A673 (cell line): ENCODE results near the gene HIBADH. TPM values are rescaled to one million over a fixed set of nuclear protein-coding genes. Genes with fewer than 3 reads are reported as not detected.

Experiments
- BruUV-seq: library from RNA; stranded (reverse); fragments of 400-500 nt; replicated peaks from 2 replicates; lab custom pipeline; 2021; lab: Mats Ljungman, UMichigan
- CTCF ChIA-PET: fragments of 300-600 bp; sonication (Branson Sonifier 250); formaldehyde crosslinking; loops from one replicate; lab custom pipeline; 2022; ENCODE audit warnings: antibody characterized with exemption; lab: Charles Lee
- POLR2A ChIA-PET: fragments of 300-600 bp; sonication (Branson Sonifier 250); formaldehyde crosslinking; loops from one replicate; lab custom pipeline; 2022; ENCODE audit warnings: antibody characterized with exemption; ENCODE audit not compliant: low non-redundant PET; lab: Charles Lee
- DNase-seq: peaks from one replicate; pipeline ENCODE4 v3.0.0-alpha.2; 2015; ENCODE audit warnings: low spot score
- H3K27ac ChIP-seq: fragments of 200-600 bp; sonication (generic); 2 replicates; pipeline ENCODE4 v1.5.1; 2016; ENCODE audit warnings: mixed run types, low read depth, mild to moderate bottlenecking, mixed read lengths, antibody characterized with exemption, low read length; ENCODE audit not compliant: poor library complexity, severe bottlenecking
- H3K27me3 ChIP-seq: fragments of 200-600 bp; sonication (generic); replicated peaks from 2 replicates; pipeline ENCODE4 v1.6.1; 2017; ENCODE audit warnings: mixed run types, low read depth, mild to moderate bottlenecking, mixed read lengths, antibody characterized with exemption, low read length; ENCODE audit not compliant: insufficient read depth, poor library complexity
- H3K36me3 ChIP-seq: fragments of 200-600 bp; sonication (generic); 2 replicates; pipeline ENCODE4 v1.6.1; 2016; ENCODE audit warnings: mixed run types, mild to moderate bottlenecking, mixed read lengths, antibody characterized with exemption, low read length; ENCODE audit not compliant: insufficient read depth, poor library complexity, severe bottlenecking
- H3K4me1 ChIP-seq: fragments of 200-600 bp; sonication (generic); 2 replicates; pipeline ENCODE4 v1.6.1; 2017; ENCODE audit warnings: mixed run types, mild to moderate bottlenecking, mixed read lengths, antibody characterized with exemption, low read length; ENCODE audit not compliant: insufficient read depth, poor library complexity, severe bottlenecking
- H3K4me3 ChIP-seq: fragments of 200-600 bp; sonication (generic); 2 replicates; pipeline ENCODE4 v1.5.1; 2016; ENCODE audit warnings: low read depth, mixed run types, mild to moderate bottlenecking, mixed read lengths, low read length; ENCODE audit not compliant: poor library complexity, severe bottlenecking
- H3K9me3 ChIP-seq: fragments of 200-600 bp; sonication (generic); 2 replicates; pipeline ENCODE4 v1.6.1; 2016; ENCODE audit warnings: mixed run types, low read depth, mild to moderate bottlenecking, mixed read lengths, antibody characterized with exemption, low read length; ENCODE audit not compliant: poor library complexity, severe bottlenecking
- CTCF ChIP-seq: fragments of 300-800, 200-600 bp; sonication (generic); conservative IDR thresholded peaks from 2 replicates; pipeline ENCODE4 v1.5.1; 2017; ENCODE audit warnings: low read depth, mild to moderate bottlenecking, antibody characterized with exemption, low read length, moderate library complexity, mixed read lengths
- EZH2 ChIP-seq: fragments of 200-600 bp; sonication (generic); IDR thresholded peaks from 2 replicates; pipeline ENCODE4 v1.6.1; 2017; ENCODE audit warnings: borderline replicate concordance, low read depth, mild to moderate bottlenecking, mixed read lengths, antibody characterized with exemption, low read length; ENCODE audit not compliant: poor library complexity, severe bottlenecking
- intact Hi-C: fragments of 100-400 bp; cut with micrococcal nuclease; formaldehyde crosslinking; loops from one replicate; pipeline ENCODE4 v1.10.0; 2022; ENCODE audit not compliant: unreplicated experiment
- total RNA-seq: library from RNA; stranded (reverse); gene quantifications from 2 replicates; pipeline ENCODE4 v1.2.3, GENCODE V29; 2021

Gene HIBADH
- total RNA-seq, 1 experiment from 2014 or later: 10.2 TPM

- intact Hi-C loops: no loop called here
- no TSS peak for BruUV-seq
- TF ChIP-seq EZH2 (no peak), CTCF (no peak)
- no peak for DNase-seq
- H3K27me3 ChIP-seq: no peaks in the 10 kb centered on the region
- no peaks in the 10 kb centered on the region for H3K4me1 ChIP-seq
- H3K9me3 ChIP-seq: no peaks in the 10 kb centered on the region
- POLR2A ChIA-PET: no interaction called here
- H3K27ac ChIP-seq: no peak overlapping the region
- H3K36me3 ChIP-seq: no peaks in the 10 kb centered on the region
- no peak overlapping the region for H3K4me3 ChIP-seq
- CTCF ChIA-PET: interaction anchor here (0.6 kb wide), 1 partner anchor 176 kb away, joined by 3 read pairs; no protein-coding TSS in a partner anchor
Observed at GRCh38 chr7:27548304-27548703, 114.4 kb downstream of the HIBADH start.

- DNase-seq: no peak
- no TSS peak for BruUV-seq
- intact Hi-C loops: no loop called here
Observed at GRCh38 chr7:27547401-27547800, 115.3 kb downstream of the HIBADH start.

GRCh38 chr7:27546610-27547009 is 116.1 kb downstream of the HIBADH start:
- Histone ChIP-seq H3K27me3 (no peaks in the 10 kb centered on the region), H3K4me3 (no peak overlapping the region), H3K27ac (no peak overlapping the region), H3K9me3 (no peaks in the 10 kb centered on the region), H3K4me1 (no peaks in the 10 kb centered on the region), H3K36me3 (no peaks in the 10 kb centered on the region)
- TF ChIP-seq EZH2 (no peak), CTCF (no peak)
- no peak for DNase-seq
- ChIA-PET CTCF (interaction anchor here (0.6 kb wide), 1 partner anchor 59 kb away, joined by 3 read pairs; no protein-coding TSS in a partner anchor), POLR2A (no interaction called here)
- intact Hi-C loops: no loop called here
- no TSS peak for BruUV-seq

More at GRCh38 chr7:27547401-27547800, 115.3 kb downstream of the HIBADH start:
- POLR2A ChIA-PET: no interaction called here
- H3K4me1 ChIP-seq: no peaks in the 10 kb centered on the region
- no peaks in the 10 kb centered on the region for H3K27me3 ChIP-seq
- no peak overlapping the region for H3K4me3 ChIP-seq
- CTCF ChIA-PET: interaction anchor here (0.6 kb wide), 1 partner anchor 58 kb away, joined by 3 read pairs; no protein-coding TSS in a partner anchor
- no peak overlapping the region for H3K27ac ChIP-seq
- no peaks in the 10 kb centered on the region for H3K36me3 ChIP-seq
- TF ChIP-seq EZH2 (no peak), CTCF (no peak)
- H3K9me3 ChIP-seq: no peaks in the 10 kb centered on the region
